H1 (cell line): ENCODE measurements around the gene TSHZ2. TPM values are rescaled to one million over a fixed set of nuclear protein-coding genes. Genes with fewer than 3 reads are reported as not detected.

Source experiments
- CTCF ChIA-PET: fragments of 300-600 bp; sonication (Branson Sonifier 250); formaldehyde crosslinking; loops from one replicate; lab custom pipeline; 2021; ENCODE audit not compliant: partially characterized antibody; lab: Charles Lee
- POLR2A ChIA-PET: fragments of 300-600 bp; sonication (Branson Sonifier 250); formaldehyde crosslinking; loops from one replicate; lab custom pipeline; 2021; ENCODE audit warnings: inconsistent platforms; ENCODE audit not compliant: partially characterized antibody; lab: Charles Lee
- DNase-seq, 2 experiments: peaks; one replicate each; pipeline versions ENCODE4 v3.0.0 to v3.0.0-alpha.2; 2010 to 2022; ENCODE audit warnings: low spot score in 2 of 2, low read depth in 1 of 2, mixed read lengths in 1 of 2
- FAIRE-seq: peaks from 2 replicates; lab custom pipeline; 2011; peaks lifted over from hg19 to GRCh38; lab: Jason Lieb, UNC
- H2AFZ ChIP-seq: 2 replicates; pipeline ENCODE4 v1.8.1; 2012; ENCODE audit warnings: low read length, inconsistent platforms
- H2AK5ac ChIP-seq: 2 replicates; pipeline ENCODE4 v1.6.1; 2013; ENCODE audit warnings: low read depth, low read length
- H2BK120ac ChIP-seq: replicated peaks from 2 replicates; pipeline ENCODE3; 2013; ENCODE audit warnings: low read depth, low read length, inconsistent platforms
- H2BK12ac ChIP-seq: 2 replicates; pipeline ENCODE4 v1.6.1; 2013; ENCODE audit warnings: low read depth, low read length
- H2BK15ac ChIP-seq: 2 replicates; pipeline ENCODE4 v1.6.1; 2013; ENCODE audit warnings: low read length
- H2BK20ac ChIP-seq: 2 replicates; pipeline ENCODE4 v1.6.1; 2013; ENCODE audit warnings: low read length
- H2BK5ac ChIP-seq: 2 replicates; pipeline ENCODE4 v1.6.1; 2013; ENCODE audit warnings: low read depth, low read length
- H3K14ac ChIP-seq: 2 replicates; pipeline ENCODE4 v1.6.1; 2013; ENCODE audit warnings: inconsistent platforms; ENCODE audit not compliant: insufficient read length
- H3K18ac ChIP-seq: 2 replicates; pipeline ENCODE4 v1.6.1; 2013; ENCODE audit warnings: low read length; ENCODE audit errors: extremely low read depth
- H3K23ac ChIP-seq: 2 replicates; pipeline ENCODE4 v1.6.1; 2013; ENCODE audit warnings: inconsistent platforms; ENCODE audit not compliant: insufficient read length
- H3K23me2 ChIP-seq: 2 replicates; pipeline ENCODE4 v1.6.1; 2013; ENCODE audit warnings: low read depth, low read length
- H3K27ac ChIP-seq: 2 replicates; pipeline ENCODE4 v1.6.1; 2011; ENCODE audit warnings: low read depth, low read length, inconsistent platforms
- H3K27me3 ChIP-seq, 4 experiments: replicated peaks in 1 of 4; 1 replicate in 1 of 4; 2 replicates in 3 of 4; pipeline versions ENCODE4 v1.6.1 to v1.8.1; 2011 to 2013; ENCODE audit warnings: low read length in 3 of 4, mild to moderate bottlenecking in 3 of 4, inconsistent platforms in 2 of 4, mixed read lengths in 2 of 4, moderate library complexity in 1 of 4; ENCODE audit not compliant: control insufficient read depth in 3 of 4, insufficient read depth in 3 of 4; ENCODE audit errors: extremely low read depth in 1 of 4
- H3K36me3 ChIP-seq, 4 experiments: 2 replicates each; pipeline versions ENCODE4 v1.6.1 to v1.8.1; 2011 to 2013; ENCODE audit warnings: mild to moderate bottlenecking in 4 of 4, low read length in 3 of 4, moderate library complexity in 2 of 4, control low read depth in 1 of 4, inconsistent platforms in 1 of 4; ENCODE audit not compliant: insufficient read depth in 4 of 4, control insufficient read depth in 2 of 4
- H3K4ac ChIP-seq: replicated peaks from 2 replicates; pipeline ENCODE3; 2013; ENCODE audit warnings: low read length, low read depth, mixed read lengths, inconsistent platforms; ENCODE audit not compliant: insufficient read length
- H3K4me1 ChIP-seq, 4 experiments: replicated peaks in 1 of 4; 1 replicate in 1 of 4; 2 replicates in 3 of 4; pipeline versions ENCODE4 v1.6.1 to v1.8.1; 2011 to 2013; ENCODE audit warnings: low read length in 3 of 4, inconsistent platforms in 2 of 4, mixed read lengths in 1 of 4; ENCODE audit not compliant: insufficient read depth in 4 of 4, control insufficient read depth in 3 of 4
- H3K4me2 ChIP-seq, 2 experiments: 2 replicates each; pipeline versions ENCODE4 v1.6.1 to v1.8.1; 2011 to 2013; ENCODE audit warnings: low read depth in 2 of 2, low read length in 2 of 2, control low read depth in 1 of 2, inconsistent platforms in 1 of 2, mild to moderate bottlenecking in 1 of 2; ENCODE audit not compliant: insufficient read depth in 1 of 2
- H3K4me3 ChIP-seq, 4 experiments: fragments of 200-600, 300-600 bp in 1 of 4; sonication (generic), shearing (Covaris generic), sonication (Bioruptor Twin) in 1 of 4; 2 replicates each; pipeline versions ENCODE4 v1.5.1 to v1.8.1; 2011 to 2016; ENCODE audit warnings: low read length in 4 of 4, low read depth in 3 of 4, control low read depth in 2 of 4, inconsistent platforms in 2 of 4, mild to moderate bottlenecking in 2 of 4, mixed read lengths in 1 of 4, moderate library complexity in 1 of 4; ENCODE audit not compliant: insufficient read depth in 2 of 4; ENCODE audit errors: extremely low read depth in 1 of 4
- H3K56ac ChIP-seq: replicated peaks from 2 replicates; pipeline ENCODE3; 2013; ENCODE audit warnings: low read depth, mild to moderate bottlenecking, mixed read lengths, low read length, inconsistent platforms; ENCODE audit not compliant: insufficient read length
- H3K79me1 ChIP-seq: 2 replicates; pipeline ENCODE4 v1.6.1; 2013; ENCODE audit warnings: low read depth, low read length, control low read depth
- H3K79me2 ChIP-seq, 2 experiments: 2 replicates each; pipeline versions ENCODE4 v1.6.1 to v1.8.1; 2012 to 2013; ENCODE audit warnings: low read length in 2 of 2, mild to moderate bottlenecking in 2 of 2, inconsistent platforms in 1 of 2; ENCODE audit not compliant: insufficient read depth in 2 of 2, control insufficient read depth in 1 of 2
- H3K9ac ChIP-seq, 4 experiments: replicated peaks in 1 of 4; 1 replicate in 1 of 4; 2 replicates in 3 of 4; pipeline versions ENCODE4 v1.6.1 to v1.8.1; 2011 to 2013; ENCODE audit warnings: low read depth in 3 of 4, low read length in 3 of 4, control low read depth in 2 of 4, mild to moderate bottlenecking in 2 of 4, moderate library complexity in 2 of 4, inconsistent platforms in 1 of 4; ENCODE audit errors: extremely low read depth in 1 of 4
- H3K9me3 ChIP-seq, 2 experiments: 2 replicates each; pipeline versions ENCODE4 v1.6.1 to v1.8.1; 2012 to 2013; ENCODE audit warnings: mild to moderate bottlenecking in 2 of 2, moderate library complexity in 2 of 2, control low read depth in 1 of 2, inconsistent platforms in 1 of 2, low read depth in 1 of 2, low read length in 1 of 2, mixed read lengths in 1 of 2; ENCODE audit not compliant: insufficient read depth in 2 of 2
- H4K20me1 ChIP-seq, 2 experiments: replicated peaks in 1 of 2; 2 replicates each; pipeline versions ENCODE3 to v1.8.1; 2011 to 2013; ENCODE audit warnings: inconsistent platforms in 2 of 2, low read length in 2 of 2, mild to moderate bottlenecking in 1 of 2; ENCODE audit not compliant: insufficient read depth in 2 of 2, control insufficient read depth in 1 of 2
- H4K5ac ChIP-seq: 2 replicates; pipeline ENCODE4 v1.6.1; 2013; ENCODE audit warnings: low read length, low read depth, mixed read lengths, inconsistent platforms; ENCODE audit not compliant: insufficient read length
- H4K8ac ChIP-seq: 2 replicates; pipeline ENCODE4 v1.8.0; 2013; ENCODE audit warnings: mild to moderate bottlenecking, moderate library complexity, low read length, inconsistent platforms; ENCODE audit not compliant: insufficient read depth; ENCODE audit errors: extremely low read depth
- H4K91ac ChIP-seq: replicated peaks from 2 replicates; pipeline ENCODE3; 2013; ENCODE audit warnings: low read length, mixed read lengths, inconsistent platforms; ENCODE audit not compliant: insufficient read length
- ASH2L ChIP-seq: fragments of 200-600, 300-600 bp; sonication (generic); IDR thresholded peaks from one replicate; pipeline ENCODE4 v1.7.1; 2017; ENCODE audit warnings: low read length
- BACH1 ChIP-seq: IDR thresholded peaks from 2 replicates; pipeline ENCODE4 v1.6.1; 2012; ENCODE audit warnings: low read length, improper control_type of control experiment
- CBX5 ChIP-seq: fragments of 300-800, 300-1000 bp; sonication (generic); IDR thresholded peaks from 2 replicates; pipeline ENCODE4 v1.7.1; 2016; ENCODE audit warnings: antibody characterized with exemption, low read length, low read depth
- CEBPB ChIP-seq: IDR thresholded peaks from 2 replicates; pipeline ENCODE4 v1.6.1; 2012; ENCODE audit warnings: low read depth, low read length
- CTBP2 ChIP-seq: IDR thresholded peaks from 2 replicates; pipeline ENCODE4 v1.7.0; 2011; ENCODE audit warnings: borderline replicate concordance, mild to moderate bottlenecking, moderate library complexity, mixed read lengths, low read length; ENCODE audit not compliant: insufficient read depth, insufficient read length
- KDM4A ChIP-seq: IDR thresholded peaks from one replicate; pipeline ENCODE4 v1.7.1; 2012; ENCODE audit warnings: low read depth, mild to moderate bottlenecking, moderate library complexity, low read length, inconsistent platforms; ENCODE audit not compliant: severe bottlenecking
- NRF1 ChIP-seq: IDR thresholded peaks from 2 replicates; pipeline ENCODE4 v1.6.1; 2011; ENCODE audit warnings: mild to moderate bottlenecking, low read depth, low read length, improper control_type of control experiment
- PHF8 ChIP-seq: fragments of 200-600 bp; sonication (generic); conservative IDR thresholded peaks from 2 replicates; pipeline ENCODE4 v1.7.1; 2012; ENCODE audit warnings: low read depth, mild to moderate bottlenecking, inconsistent platforms, low read length, moderate library complexity
- RBBP5 ChIP-seq: IDR thresholded peaks from 2 replicates; pipeline ENCODE4 v1.7.1; 2012; ENCODE audit warnings: low read depth, mild to moderate bottlenecking, inconsistent platforms, low read length, moderate library complexity, borderline replicate concordance
- RXRA ChIP-seq: IDR thresholded peaks from 2 replicates; pipeline ENCODE4 v1.6.1; 2011; ENCODE audit warnings: low read depth, mild to moderate bottlenecking, low read length, moderate library complexity; ENCODE audit not compliant: insufficient read depth
- SP1 ChIP-seq: IDR thresholded peaks from 2 replicates; pipeline ENCODE4 v1.6.1; 2011; ENCODE audit warnings: low read depth, low read length
- SP4 ChIP-seq: IDR thresholded peaks from 2 replicates; pipeline ENCODE4 v1.6.1; 2012; ENCODE audit warnings: low read length, inconsistent platforms
- WGBS, 2 experiments: shearing (Covaris generic) in 1 of 2; methylation state at CpG; one replicate each; pipeline versions ENCODE4 v1.1.6 to v1.1.7; 2013 to 2015; ENCODE audit warnings: low lambda C conversion rate in 2 of 2, mixed read lengths in 2 of 2, inconsistent platforms in 1 of 2, low coverage in 1 of 2, missing lambda C conversion rate in 1 of 2; ENCODE audit not compliant: insufficient replicate concordance in 2 of 2, insufficient coverage in 1 of 2, insufficient read length in 1 of 2; ENCODE audit errors: extremely low coverage in 1 of 2, missing lambda C conversion rate in 1 of 2; 5-methylcytosine and 5-hydroxymethylcytosine counted together
- polyA plus RNA-seq, 7 experiments: library from polyadenylated mRNA; depleted of rRNA in 3 of 7; stranded (reverse) in 5 of 7; unstranded in 2 of 7; fragments of >200 nt in 5 of 7; fragments of 200-250 nt in 2 of 7; gene quantifications; 1 replicate in 5 of 7; 2 replicates in 1 of 7; 4 replicates in 1 of 7; pipeline versions ENCODE4 v1.2.1 to v1.2.3, GENCODE V29; 2011 to 2013; ENCODE audit warnings: missing spikeins in 2 of 7, mixed read lengths in 2 of 7
- total RNA-seq: library from RNA; stranded (reverse); fragmentation: NEBNext Ultra II Directional; extraction: Animal tissue kit (Norgen Biotek cat#: 25700); gene quantifications from 2 replicates; pipeline ENCODE4 v1.2.1, GENCODE V29; 2021
- TF ChIP-seq, protein P1 (sequence below), 3 experiments: IDR thresholded peaks; 1 replicate in 2 of 3; 2 replicates in 1 of 3; pipeline versions ENCODE4 v1.5.1 to v1.6.1; 2011; ENCODE audit warnings: low read length in 3 of 3, mild to moderate bottlenecking in 3 of 3, inconsistent platforms in 2 of 3, low read depth in 1 of 3, moderate library complexity in 1 of 3; ENCODE audit not compliant: insufficient read depth in 1 of 3; ENCODE audit errors: control extremely low read depth in 1 of 3

The TSHZ2 gene
- total and polyA plus RNA-seq, 2 of the 8 experiments (the other 6 are each of a cell fraction or from before 2014, with no cell fraction given), result 0.14 to 0.30 TPM

- H3K23ac ChIP-seq, result no peak overlapping the region
- no peak overlapping the region for H2AFZ ChIP-seq
- H4K91ac ChIP-seq, result no peak overlapping the region
- H2BK20ac ChIP-seq, result no peak overlapping the region
- DNase-seq (no peak), FAIRE-seq (no peak)
- no peaks in the 10 kb centered on the region for H3K9me3 ChIP-seq
- no peak overlapping the region for H2BK15ac ChIP-seq
- H3K18ac ChIP-seq, result no peak overlapping the region
- no peak overlapping the region for H4K5ac ChIP-seq
- H3K4me3 ChIP-seq, result no peak overlapping the region
- ChIA-PET CTCF (no interaction called here), POLR2A (no interaction called here)
- no peak overlapping the region for H2AK5ac ChIP-seq
- no peak overlapping the region for H4K8ac ChIP-seq
- H3K56ac ChIP-seq, result no peak overlapping the region
- H3K4ac ChIP-seq, result no peak overlapping the region
- H3K79me1 ChIP-seq, result no peaks in the 10 kb centered on the region
- no peak overlapping the region for H3K9ac ChIP-seq
- no peak overlapping the region for H3K14ac ChIP-seq
- no peak overlapping the region for H2BK120ac ChIP-seq
- H3K79me2 ChIP-seq, result no peaks in the 10 kb centered on the region
- no peaks in the 10 kb centered on the region; the same call in 1 of the 2 replicates for H3K23me2 ChIP-seq
- H2BK12ac ChIP-seq, result no peak overlapping the region
- no peaks in the 10 kb centered on the region for H3K36me3 ChIP-seq
- no peak overlapping the region for H3K4me2 ChIP-seq
- no peak overlapping the region for H3K27ac ChIP-seq
- H4K20me1 ChIP-seq, result no peaks in the 10 kb centered on the region
- H2BK5ac ChIP-seq, result no peak overlapping the region
- H3K4me1 ChIP-seq, result peaks cover 0 to 6% (median 0%) of the 10 kb centered on the region in 4 experiments; a peak in 2 of 7 replicates
- whole genome bisulfite sequencing, 2 experiments, result 87% methylated on average over 3 of the region's 3 CpGs; no CpG with 5 or more reads in 1 of the 2 experiments
- no peaks in the 10 kb centered on the region for H3K27me3 ChIP-seq
- TF ChIP-seq CEBPB (no peak), NRF1 (no peak), KDM4A (no peak), SP4 (no peak), CBX5 (no peak), BACH1 (no peak), RXRA (no peak), RBBP5 (no peak), PHF8 (no peak), ASH2L (no peak), SP1 (no peak), CTBP2 (no peak)
- TF ChIP-seq, protein P1, sequence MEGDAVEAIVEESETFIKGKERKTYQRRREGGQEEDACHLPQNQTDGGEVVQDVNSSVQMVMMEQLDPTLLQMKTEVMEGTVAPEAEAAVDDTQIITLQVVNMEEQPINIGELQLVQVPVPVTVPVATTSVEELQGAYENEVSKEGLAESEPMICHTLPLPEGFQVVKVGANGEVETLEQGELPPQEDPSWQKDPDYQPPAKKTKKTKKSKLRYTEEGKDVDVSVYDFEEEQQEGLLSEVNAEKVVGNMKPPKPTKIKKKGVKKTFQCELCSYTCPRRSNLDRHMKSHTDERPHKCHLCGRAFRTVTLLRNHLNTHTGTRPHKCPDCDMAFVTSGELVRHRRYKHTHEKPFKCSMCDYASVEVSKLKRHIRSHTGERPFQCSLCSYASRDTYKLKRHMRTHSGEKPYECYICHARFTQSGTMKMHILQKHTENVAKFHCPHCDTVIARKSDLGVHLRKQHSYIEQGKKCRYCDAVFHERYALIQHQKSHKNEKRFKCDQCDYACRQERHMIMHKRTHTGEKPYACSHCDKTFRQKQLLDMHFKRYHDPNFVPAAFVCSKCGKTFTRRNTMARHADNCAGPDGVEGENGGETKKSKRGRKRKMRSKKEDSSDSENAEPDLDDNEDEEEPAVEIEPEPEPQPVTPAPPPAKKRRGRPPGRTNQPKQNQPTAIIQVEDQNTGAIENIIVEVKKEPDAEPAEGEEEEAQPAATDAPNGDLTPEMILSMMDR (IDR thresholded peaks at IDR 0.05; ENCODE audit: control extremely low read depth in 1 of 3, insufficient read depth in 1 of 3, low read depth in 1 of 3, low read length in 3 of 3), result no peak
Observed at GRCh38 chr20:52985687-52986086, 13.5 kb downstream of the TSHZ2 start.
